Sigmoid colon (tissue), 7 donors: Measurements from ENCODE around the gene ZFPM1. TPM values are rescaled to one million over a fixed set of nuclear protein-coding genes. Genes with fewer than 3 reads are reported as not detected.
"Not testable (repeated sequence)": the region's sequence is repeated elsewhere in the genome, so short reads cannot be mapped to it uniquely, and the experiment has no call there.

Experiments
- DNase-seq: peaks from one replicate; pipeline ENCODE4 v3.0.0-alpha.2; 2019
- H3K27ac ChIP-seq, 4 donors: fragments of 200-600 bp; sonication (generic); one replicate each; pipeline ENCODE4 v1.5.1; 2016 to 2019; ENCODE audit warnings: mild to moderate bottlenecking in 1 of 4
- H3K27me3 ChIP-seq, 3 donors: fragments of 200-600 bp; sonication (generic); one replicate each; pipeline ENCODE4 v1.5.1; 2019; ENCODE audit warnings: mild to moderate bottlenecking in 1 of 3
- H3K36me3 ChIP-seq, 4 donors: fragments of 200-600 bp; sonication (generic); one replicate each; pipeline ENCODE4 v1.5.1; 2016 to 2019
- H3K4me1 ChIP-seq, 4 donors: fragments of 200-600 bp; sonication (generic); one replicate each; pipeline ENCODE4 v1.5.1; 2017 to 2019
- H3K4me3 ChIP-seq, 4 donors: fragments of 200-600 bp; sonication (generic); one replicate each; pipeline ENCODE4 v1.5.1; 2017 to 2019; ENCODE audit warnings: mild to moderate bottlenecking in 2 of 4, moderate library complexity in 1 of 4
- H3K9me3 ChIP-seq, 4 donors: fragments of 200-600 bp in 3 of 4; sonication (generic) in 3 of 4; one replicate each; pipeline versions ENCODE4 v1.5.1 to v1.6.1; 2013 to 2019
- CTCF ChIP-seq, 4 experiments: fragments of 450-650 bp in 3 of 4; fragments of 200-600 bp in 1 of 4; IDR thresholded peaks; one replicate each; pipeline ENCODE4 v1.5.1; 2016 to 2019; ENCODE audit warnings: antibody characterized with exemption in 4 of 4, mild to moderate bottlenecking in 3 of 4, moderate library complexity in 2 of 4
- EP300 ChIP-seq, 4 donors: sonication (generic); formaldehyde crosslinking; IDR thresholded peaks; one replicate each; pipeline ENCODE4 v1.6.1; 2017; ENCODE audit warnings: antibody characterized with exemption in 4 of 4
- POLR2A ChIP-seq, 2 donors: fragments of 450-650 bp; IDR thresholded peaks; one replicate each; pipeline ENCODE4 v1.6.1; 2016; ENCODE audit warnings: antibody characterized with exemption in 2 of 2, mild to moderate bottlenecking in 2 of 2, moderate library complexity in 2 of 2
- POLR2AphosphoS5 ChIP-seq, 4 donors: sonication (generic); formaldehyde crosslinking; IDR thresholded peaks; one replicate each; pipeline ENCODE4 v1.6.1; 2017; ENCODE audit warnings: antibody characterized with exemption in 4 of 4
- WGBS, 2 donors: extraction: QIAGEN DNeasy Blood & Tissue Kit; methylation state at CpG; one replicate each; pipeline ENCODE4 v1.1.7; 2013; 5-methylcytosine and 5-hydroxymethylcytosine counted together
- intact Hi-C: fragments of 100-400 bp; cut with DNase I; formaldehyde crosslinking; loops from one replicate; pipeline ENCODE4 v1.15.1; 2023
- polyA plus RNA-seq, 3 donors: library from polyadenylated mRNA; stranded (reverse); fragments of 200-250 nt; gene quantifications; one replicate each; pipeline ENCODE4 v1.2.3, GENCODE V29; 2013
- total RNA-seq, 4 donors: library from RNA; depleted of rRNA; stranded (reverse); fragments of >200 nt; gene quantifications; one replicate each; pipeline ENCODE4 v1.1.0, GENCODE V29; 2016
- donor health status: healthy with polysubstance abuse.
- donor health status: Bipolar disorder and iron deficiency.
- donor health status: healthy.

ZFPM1 gene
- total and polyA plus RNA-seq, 7 donors, result 0.27 to 3.7 (median 0.66) TPM

GRCh38 chr16:88515371-88515770, 62.3 kb downstream of the ZFPM1 start:
- DNase-seq, result no peak
- Histone ChIP-seq H3K36me3 (no peaks in the 10 kb centered on the region), H3K27ac (no peak overlapping the region), H3K4me1 (no peaks in the 10 kb centered on the region), H3K4me3 (no peak overlapping the region), H3K27me3 (peaks cover 0 to 97% (median 67%) of the 10 kb centered on the region in 3 donors), H3K9me3 (no peaks in the 10 kb centered on the region)
- WGBS, 2 donors, result 94 to 95% methylated on average over 9 of the region's 9 CpGs
- TF ChIP-seq POLR2AphosphoS5 (IDR thresholded peaks at IDR 0.05), result no peak
- TF ChIP-seq CTCF (IDR thresholded peaks at IDR 0.05), result no peak
- TF ChIP-seq EP300 (IDR thresholded peaks at IDR 0.05), result no peak
- TF ChIP-seq POLR2A (IDR thresholded peaks at IDR 0.05), result no peak
- intact Hi-C loops, result no loop called here

GRCh38 chr16:88515925-88516594, 63.0 kb downstream of the ZFPM1 start:
- H3K4me1 ChIP-seq, result no peaks in the 10 kb centered on the region
- no peaks in the 10 kb centered on the region for H3K36me3 ChIP-seq
- no peaks in the 10 kb centered on the region for H3K9me3 ChIP-seq
- intact Hi-C loops, result no loop called here
- TF ChIP-seq POLR2A (IDR thresholded peaks at IDR 0.05) (no peak), CTCF (IDR thresholded peaks at IDR 0.05) (no peak), POLR2AphosphoS5 (IDR thresholded peaks at IDR 0.05) (no peak), EP300 (IDR thresholded peaks at IDR 0.05) (no peak)
- H3K4me3 ChIP-seq, result no peak overlapping the region
- WGBS, 2 donors, result 86 to 87% methylated on average over 23 of the region's 23 CpGs
- no peak for DNase-seq
- no peak overlapping the region for H3K27ac ChIP-seq
- peaks cover 0 to 95% (median 71%) of the 10 kb centered on the region in 3 donors for H3K27me3 ChIP-seq

GRCh38 chr16:88516601-88517061, 63.6 kb downstream of the ZFPM1 start:
- peaks cover 0 to 96% (median 74%) of the 10 kb centered on the region in 3 donors for H3K27me3 ChIP-seq
- H3K4me3 ChIP-seq, result no peak overlapping the region
- H3K36me3 ChIP-seq, result no peaks in the 10 kb centered on the region
- no peaks in the 10 kb centered on the region for H3K4me1 ChIP-seq
- no peak for DNase-seq
- intact Hi-C loops, result no loop called here
- TF ChIP-seq POLR2AphosphoS5 (IDR thresholded peaks at IDR 0.05) (no peak), POLR2A (IDR thresholded peaks at IDR 0.05) (no peak), CTCF (IDR thresholded peaks at IDR 0.05) (no peak), EP300 (IDR thresholded peaks at IDR 0.05) (no peak)
- no peak overlapping the region for H3K27ac ChIP-seq
- WGBS, 2 donors, result 86 to 88% methylated on average over 20 of the region's 20 CpGs
- no peaks in the 10 kb centered on the region for H3K9me3 ChIP-seq

- H3K36me3 ChIP-seq, H3K9me3 ChIP-seq, H3K4me1 ChIP-seq, H3K4me3 ChIP-seq, intact Hi-C loops, H3K27ac ChIP-seq, DNase-seq: not testable (repeated sequence)
- peaks cover 0 to 96% (median 80%) of the 10 kb centered on the region in 3 donors for H3K27me3 ChIP-seq
- WGBS, 2 donors, result 96% methylated on average over 1 of the region's 1 CpG
Measured at GRCh38 chr16:88517208-88517774, 64.2 kb downstream of the ZFPM1 start.

- 94 to 98% methylated on average over 4 of the region's 4 CpGs for WGBS, 2 donors
- DNase-seq, intact Hi-C loops, H3K4me3 ChIP-seq, H3K36me3 ChIP-seq, H3K4me1 ChIP-seq, H3K27ac ChIP-seq, H3K9me3 ChIP-seq: not testable (repeated sequence)
- peaks cover 0 to 96% (median 81%) of the 10 kb centered on the region in 3 donors for H3K27me3 ChIP-seq
Measured at GRCh38 chr16:88518411-88519111, 65.5 kb downstream of the ZFPM1 start.
